Osteocyte (in vitro differentiated cells): ENCODE measurements around the gene HSPH1. TPM values are rescaled to one million over a fixed set of nuclear protein-coding genes. Genes with fewer than 3 reads are reported as not detected.
A peak's percentile ranks its signal among the peaks of the same experiment; 100 is the strongest.
"Not testable (repeated sequence)": the region's sequence is repeated elsewhere in the genome, so short reads cannot be mapped to it uniquely, and the experiment has no call there.

Experiments used
- DNase-seq: peaks from one replicate; pipeline ENCODE4 v3.0.0; 2021; ENCODE audit warnings: mixed read lengths; ENCODE audit not compliant: unreplicated experiment; ENCODE audit errors: extremely low spot score
- H3K27ac Mint-ChIP-seq: one replicate; pipeline ENCODE4 v1.8.0; 2021; ENCODE audit warnings: mild to moderate bottlenecking, mixed read lengths; ENCODE audit not compliant: unreplicated experiment
- H3K27me3 Mint-ChIP-seq: one replicate; pipeline ENCODE4 v1.8.0; 2021; ENCODE audit warnings: mixed read lengths; ENCODE audit not compliant: unreplicated experiment
- H3K36me3 Mint-ChIP-seq: one replicate; pipeline ENCODE4 v1.8.0; 2021; ENCODE audit warnings: mixed read lengths; ENCODE audit not compliant: unreplicated experiment
- H3K4me1 Mint-ChIP-seq: one replicate; pipeline ENCODE4 v1.8.0; 2021; ENCODE audit warnings: mixed read lengths; ENCODE audit not compliant: unreplicated experiment
- H3K4me3 Mint-ChIP-seq: one replicate; pipeline ENCODE4 v1.8.0; 2021; ENCODE audit warnings: mild to moderate bottlenecking, moderate library complexity, mixed read lengths; ENCODE audit not compliant: unreplicated experiment
- H3K9me3 Mint-ChIP-seq: one replicate; pipeline ENCODE4 v1.8.0; 2021; ENCODE audit warnings: mixed read lengths; ENCODE audit not compliant: unreplicated experiment
- total RNA-seq: library from RNA; stranded (reverse); gene quantifications from 2 replicates; pipeline ENCODE4 v1.2.1, GENCODE V29; 2021
- TF ChIP-seq, protein P1 (sequence below): fragments of 200-600 bp; sonication (generic); IDR thresholded peaks from 2 replicates; pipeline ENCODE4 v1.5.0; 2021; ENCODE audit warnings: antibody characterized with exemption, mild to moderate bottlenecking, moderate library complexity

The HSPH1 gene
- total RNA-seq, 1 donor from 2014 or later = 75.5 TPM

DNA sequence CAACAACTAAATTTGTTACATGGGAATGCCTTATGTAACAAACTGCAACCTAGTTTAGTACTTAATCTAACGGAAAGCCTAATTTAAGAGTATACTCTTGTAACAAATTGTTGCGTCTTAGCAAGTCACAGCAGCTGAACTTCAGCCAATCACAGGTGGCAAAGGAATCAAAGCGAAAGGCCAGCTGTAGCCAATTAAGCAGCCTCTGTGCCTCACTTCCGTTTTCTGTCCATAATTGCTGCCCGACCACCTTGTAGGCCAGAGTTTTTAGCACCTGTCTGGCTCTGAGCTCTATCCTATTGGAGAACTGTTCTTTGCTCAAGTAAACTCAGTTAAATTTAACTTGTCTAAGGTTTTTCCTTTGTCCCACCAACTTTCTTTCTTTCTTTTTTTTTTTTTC, 18.1 kb upstream of the HSPH1 start:
- Mint-ChIP-seq H3K9me3 (no peaks in the 10 kb centered on the region), H3K4me3 (no peak overlapping the region), H3K36me3 (no peaks in the 10 kb centered on the region), H3K27me3 (no peaks in the 10 kb centered on the region), H3K4me1 (no peaks in the 10 kb centered on the region), H3K27ac (no peak overlapping the region)
- TF ChIP-seq, protein P1, sequence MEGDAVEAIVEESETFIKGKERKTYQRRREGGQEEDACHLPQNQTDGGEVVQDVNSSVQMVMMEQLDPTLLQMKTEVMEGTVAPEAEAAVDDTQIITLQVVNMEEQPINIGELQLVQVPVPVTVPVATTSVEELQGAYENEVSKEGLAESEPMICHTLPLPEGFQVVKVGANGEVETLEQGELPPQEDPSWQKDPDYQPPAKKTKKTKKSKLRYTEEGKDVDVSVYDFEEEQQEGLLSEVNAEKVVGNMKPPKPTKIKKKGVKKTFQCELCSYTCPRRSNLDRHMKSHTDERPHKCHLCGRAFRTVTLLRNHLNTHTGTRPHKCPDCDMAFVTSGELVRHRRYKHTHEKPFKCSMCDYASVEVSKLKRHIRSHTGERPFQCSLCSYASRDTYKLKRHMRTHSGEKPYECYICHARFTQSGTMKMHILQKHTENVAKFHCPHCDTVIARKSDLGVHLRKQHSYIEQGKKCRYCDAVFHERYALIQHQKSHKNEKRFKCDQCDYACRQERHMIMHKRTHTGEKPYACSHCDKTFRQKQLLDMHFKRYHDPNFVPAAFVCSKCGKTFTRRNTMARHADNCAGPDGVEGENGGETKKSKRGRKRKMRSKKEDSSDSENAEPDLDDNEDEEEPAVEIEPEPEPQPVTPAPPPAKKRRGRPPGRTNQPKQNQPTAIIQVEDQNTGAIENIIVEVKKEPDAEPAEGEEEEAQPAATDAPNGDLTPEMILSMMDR = no peak
- DNase-seq = no peak

DNA sequence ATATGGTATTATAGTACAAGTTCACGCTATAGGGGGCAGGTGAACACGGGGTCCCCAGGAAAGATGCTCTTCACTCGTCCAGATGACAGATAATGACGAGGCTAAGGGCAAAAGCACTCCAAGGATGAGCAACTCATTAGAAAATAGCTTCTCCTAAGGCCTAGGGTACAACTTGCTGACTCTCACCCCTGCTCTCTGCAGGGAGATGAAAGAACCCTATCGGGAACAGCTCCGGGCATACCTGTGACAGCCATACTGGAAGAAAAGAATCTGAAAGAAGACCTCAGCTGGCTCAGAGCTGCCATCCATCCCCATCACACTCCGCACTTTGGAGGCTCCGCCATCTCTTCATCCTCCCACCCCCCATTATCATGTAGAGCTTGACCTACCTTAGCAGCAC, 17.5 kb upstream of the HSPH1 start:
- Mint-ChIP-seq H3K4me1 (no peaks in the 10 kb centered on the region), H3K27ac (no peak overlapping the region), H3K4me3 (no peak overlapping the region), H3K36me3 (no peaks in the 10 kb centered on the region), H3K27me3 (no peaks in the 10 kb centered on the region), H3K9me3 (no peaks in the 10 kb centered on the region)
- no peak for DNase-seq
- TF ChIP-seq, protein P1 = no peak

DNA sequence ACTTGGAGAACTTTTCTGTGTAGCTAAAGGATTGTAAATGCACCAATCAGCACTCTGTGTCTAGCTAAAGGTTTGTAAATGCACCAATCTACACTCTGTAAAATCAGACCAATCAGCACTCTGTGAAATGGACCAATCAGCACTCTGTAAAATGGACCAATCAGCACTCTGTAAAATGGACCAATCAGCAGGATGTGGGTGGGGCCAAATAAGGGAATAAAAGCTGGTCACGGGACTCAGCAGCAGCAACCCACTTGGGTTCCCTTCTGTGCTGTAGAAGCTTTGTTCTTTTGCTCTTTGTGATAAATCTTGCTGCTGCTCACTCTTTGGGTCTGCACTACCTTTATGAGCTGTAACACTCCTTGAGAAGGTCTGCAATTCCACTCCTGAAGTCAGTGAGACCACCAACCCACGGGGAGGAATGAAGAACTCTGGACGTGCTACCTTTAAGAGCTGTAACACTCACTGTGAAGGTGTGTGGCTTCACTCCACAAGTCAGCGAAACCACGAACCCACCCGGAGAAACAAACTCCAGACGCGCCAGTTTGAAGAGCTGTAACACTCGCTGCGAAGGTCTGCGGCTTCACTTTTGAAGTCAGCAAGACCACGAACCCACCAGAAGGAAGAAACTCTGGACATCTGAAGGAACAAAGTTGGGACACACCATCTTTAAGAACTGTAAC, 16.2 kb upstream of the HSPH1 start:
- H3K27ac Mint-ChIP-seq, H3K36me3 Mint-ChIP-seq, H3K4me3 Mint-ChIP-seq, H3K27me3 Mint-ChIP-seq, H3K9me3 Mint-ChIP-seq, DNase-seq: not testable (repeated sequence)
- peaks cover 11% of the 10 kb centered on the region for H3K4me1 Mint-ChIP-seq

DNA sequence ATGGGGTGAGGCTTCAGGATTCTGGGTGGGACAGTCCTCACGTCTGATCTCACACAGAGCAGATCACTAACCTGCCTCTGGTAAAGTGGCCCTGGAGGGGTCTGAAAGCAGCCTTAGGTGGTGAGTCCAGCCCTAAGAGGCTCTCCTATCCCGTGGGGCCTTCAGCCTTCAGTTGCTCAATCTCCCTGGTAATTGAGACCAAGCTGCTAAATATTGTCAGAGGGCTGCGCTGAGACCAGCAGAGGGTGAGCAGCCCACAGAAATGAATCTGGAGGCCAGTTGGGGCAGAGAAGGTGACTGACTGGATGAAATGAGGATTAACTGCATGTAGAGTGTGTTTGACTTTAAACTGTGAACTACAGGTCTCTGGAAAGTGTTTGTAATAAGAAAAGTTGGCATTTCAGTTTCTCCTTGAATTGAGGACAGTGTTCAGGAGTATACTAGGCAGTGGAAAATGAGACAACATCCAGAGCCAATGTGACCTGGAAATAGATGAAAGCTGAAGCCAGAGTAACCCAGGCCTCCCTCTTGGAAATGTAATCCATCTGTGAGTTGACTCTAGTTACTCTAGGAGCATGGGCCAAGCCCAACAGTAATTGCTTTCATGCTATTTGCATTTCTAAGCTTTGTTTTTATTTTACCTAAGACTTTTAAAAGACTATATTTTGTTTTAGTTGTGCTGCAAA, 14.3 kb upstream of the HSPH1 start:
- Mint-ChIP-seq H3K27ac (no peak overlapping the region), H3K9me3 (no peaks in the 10 kb centered on the region), H3K4me1 (peaks cover 24% of the 10 kb centered on the region), H3K36me3 (no peaks in the 10 kb centered on the region), H3K4me3 (no peak overlapping the region), H3K27me3 (no peaks in the 10 kb centered on the region)
- TF ChIP-seq, protein P1 = no peak
- no peak for DNase-seq

DNA sequence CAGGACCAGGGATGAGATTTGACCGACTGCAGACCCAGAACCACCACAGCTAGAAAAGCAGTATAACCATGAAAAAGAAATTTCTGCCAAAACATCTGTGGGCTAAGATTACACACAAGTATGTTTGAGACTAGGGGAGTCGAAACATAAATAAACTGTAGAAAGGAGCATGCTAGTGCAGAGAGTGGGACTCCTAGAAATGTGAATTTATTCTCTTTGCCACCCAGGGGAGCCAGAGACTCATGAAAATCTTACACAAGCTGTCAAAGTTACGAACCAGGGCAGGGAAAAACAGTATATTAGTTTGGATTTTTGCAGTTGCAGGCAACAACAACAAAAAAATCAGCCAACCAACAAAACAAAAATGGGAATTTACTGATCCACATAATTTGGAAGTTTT, 12.3 kb upstream of the HSPH1 start:
- H3K27me3 Mint-ChIP-seq = no peaks in the 10 kb centered on the region
- no peaks in the 10 kb centered on the region for H3K36me3 Mint-ChIP-seq
- no peak overlapping the region for H3K4me3 Mint-ChIP-seq
- TF ChIP-seq, protein P1 = peak; percentile 59
- DNase-seq = no peak
- peaks cover 24% of the 10 kb centered on the region for H3K4me1 Mint-ChIP-seq
- no peak overlapping the region for H3K27ac Mint-ChIP-seq
- H3K9me3 Mint-ChIP-seq = no peaks in the 10 kb centered on the region
